WI38 (cell line): Measurements from ENCODE around the gene CTSA.
A peak's percentile ranks its signal among the peaks of the same experiment; 100 is the strongest.

Experiments
- H3K4me3 ChIP-seq: 2 replicates; pipeline ENCODE4 v1.5.1; 2011; ENCODE audit warnings: low read depth, mild to moderate bottlenecking, control low read depth, low read length
- CTCF ChIP-seq: IDR thresholded peaks from 2 replicates; pipeline ENCODE4 v1.5.1; 2012; ENCODE audit warnings: low read depth, mild to moderate bottlenecking, control low read depth, low read length

CTSA gene

GRCh38 chr20:45857882-45858216 is 33.3 kb upstream of the CTSA start:
- no peak for TF ChIP-seq CTCF
- peak overlapping the region; percentile 89 for H3K4me3 ChIP-seq

- TF ChIP-seq CTCF: no peak
- H3K4me3 ChIP-seq: no peak overlapping the region
Observed at GRCh38 chr20:45859916-45860315, 31.2 kb upstream of the CTSA start.

- no peak overlapping the region for H3K4me3 ChIP-seq
- TF ChIP-seq CTCF: no peak
Observed at GRCh38 chr20:45860560-45861220, 30.4 kb upstream of the CTSA start.

- H3K4me3 ChIP-seq: no peak overlapping the region
- TF ChIP-seq CTCF: no peak
Observed at GRCh38 chr20:45861221-45862075, 29.7 kb upstream of the CTSA start.

- no peak overlapping the region for H3K4me3 ChIP-seq
- TF ChIP-seq CTCF: no peak
Observed at GRCh38 chr20:45863543-45864470, 27.3 kb upstream of the CTSA start.

GRCh38 chr20:45866454-45866853 is 24.7 kb upstream of the CTSA start:
- H3K4me3 ChIP-seq: no peak overlapping the region
- no peak for TF ChIP-seq CTCF
